ENCODE results near the gene SNX20.

SNX20 gene

DNA sequence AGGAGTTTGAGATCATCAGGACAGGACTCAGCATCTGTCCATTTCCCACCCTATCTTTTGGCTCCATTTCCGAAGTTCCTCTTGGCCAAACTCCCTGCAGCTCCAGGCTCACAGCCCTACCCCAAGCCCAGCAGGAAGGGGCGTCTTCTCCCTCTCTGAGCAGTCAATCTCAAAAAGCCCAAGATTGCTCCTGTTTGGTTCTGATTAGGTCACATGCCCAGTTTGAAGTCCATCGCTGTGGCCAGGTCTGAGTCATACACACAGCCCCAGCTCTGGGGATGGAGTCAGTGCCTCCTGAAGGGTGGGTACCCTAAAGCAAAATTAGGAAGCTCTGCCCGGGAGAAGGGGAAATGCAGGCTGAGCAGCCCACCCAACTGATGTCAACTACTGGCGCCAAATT, 23.9 kb downstream of the SNX20 start:
- no peak for DNase-seq

DNA sequence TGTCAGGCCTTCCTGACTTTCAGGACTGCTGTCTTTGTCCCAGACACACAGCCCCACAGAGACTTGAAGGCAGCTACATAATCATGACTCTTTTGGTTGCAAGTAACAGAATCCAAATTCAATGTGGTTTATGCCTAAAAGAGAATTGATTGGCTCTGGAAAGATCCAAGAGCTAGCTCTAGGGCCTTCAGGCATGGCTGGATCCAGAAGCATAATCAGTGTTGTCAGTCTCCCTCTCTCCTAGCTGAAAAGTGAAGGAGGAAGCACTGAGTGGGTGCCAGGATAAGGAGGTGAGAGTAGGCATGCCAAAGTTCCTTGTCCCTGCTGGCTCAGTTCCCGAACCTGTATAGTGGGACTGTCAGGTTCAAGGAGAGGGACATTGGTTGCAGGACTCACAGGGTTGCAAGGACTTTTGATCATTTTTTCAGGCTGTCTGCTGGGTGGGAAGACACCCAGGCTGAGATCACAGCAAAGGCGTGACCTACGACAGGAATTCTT, 25.5 kb downstream of the SNX20 start:
- DNase-seq = no peak

DNA sequence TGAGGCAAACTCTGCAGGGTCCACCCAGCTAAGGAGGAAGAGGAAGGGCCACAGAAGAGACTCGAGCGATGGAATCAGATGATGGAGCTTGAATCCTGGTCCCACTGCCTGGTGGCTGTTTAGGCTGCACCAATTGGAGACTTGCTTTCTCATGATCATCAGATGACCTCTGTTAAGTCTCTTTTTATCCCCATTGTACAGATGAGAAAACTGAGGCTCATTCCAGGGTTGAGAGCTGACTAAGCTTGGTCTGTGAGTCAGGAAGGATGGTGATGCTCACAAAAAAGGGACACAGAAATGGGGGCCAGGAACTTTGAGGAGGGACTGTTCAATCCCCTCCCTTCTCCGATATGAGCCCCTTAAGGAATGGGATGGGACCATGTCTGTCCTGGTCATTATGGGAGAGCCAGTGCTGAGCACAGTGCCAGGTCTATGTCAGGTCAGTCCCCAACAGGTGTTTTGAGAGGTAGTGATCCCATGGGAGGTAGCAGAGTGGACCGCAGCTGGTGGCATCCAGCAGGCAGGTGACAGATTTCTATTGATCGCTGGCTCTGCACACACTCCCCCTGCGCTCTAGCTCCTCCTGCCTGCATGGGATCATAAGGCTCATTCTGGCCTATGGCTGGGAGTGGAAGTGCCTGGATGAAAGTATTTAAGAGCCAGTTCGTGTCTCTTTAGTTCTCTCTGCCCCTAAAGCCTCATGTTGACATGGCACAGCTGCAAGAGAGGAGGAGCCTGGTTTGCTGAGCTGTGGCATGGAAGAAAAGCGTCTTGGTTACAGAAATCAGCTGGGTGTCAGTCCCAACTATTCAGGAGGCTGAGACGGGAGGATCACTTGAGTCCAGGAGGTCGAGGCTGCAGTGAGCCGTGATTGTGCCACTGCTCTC, 27.2 kb downstream of the SNX20 start:
- no peak for DNase-seq

DNA sequence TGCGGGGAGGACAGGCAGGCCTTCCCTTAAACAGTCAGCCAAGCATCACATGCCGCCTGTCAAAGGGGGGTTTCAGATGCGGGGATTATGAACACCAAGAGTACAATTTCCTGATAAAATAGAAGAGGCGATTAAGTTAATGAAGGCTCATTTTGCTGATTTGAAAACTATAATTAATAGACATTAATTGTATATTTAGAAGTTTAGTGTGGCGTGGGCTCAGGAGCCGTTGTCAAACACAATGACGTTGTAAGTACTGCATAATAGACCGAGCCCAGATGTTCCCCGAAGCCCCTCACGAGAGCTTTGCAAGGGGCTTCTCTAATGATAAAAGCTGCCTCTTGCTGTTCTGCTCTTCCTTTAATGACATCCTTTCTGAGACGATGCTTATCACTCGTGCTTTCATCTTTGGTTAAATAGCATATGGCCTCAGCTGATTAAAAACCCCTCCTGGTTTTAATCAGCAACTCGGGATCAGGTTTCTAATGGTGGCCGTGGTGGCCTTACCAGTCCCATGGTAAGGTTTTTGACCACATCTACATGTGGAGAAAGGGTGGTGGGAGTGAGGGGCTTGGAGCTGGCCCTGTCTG, 28.2 kb downstream of the SNX20 start:
- DNase-seq = no peak

DNA sequence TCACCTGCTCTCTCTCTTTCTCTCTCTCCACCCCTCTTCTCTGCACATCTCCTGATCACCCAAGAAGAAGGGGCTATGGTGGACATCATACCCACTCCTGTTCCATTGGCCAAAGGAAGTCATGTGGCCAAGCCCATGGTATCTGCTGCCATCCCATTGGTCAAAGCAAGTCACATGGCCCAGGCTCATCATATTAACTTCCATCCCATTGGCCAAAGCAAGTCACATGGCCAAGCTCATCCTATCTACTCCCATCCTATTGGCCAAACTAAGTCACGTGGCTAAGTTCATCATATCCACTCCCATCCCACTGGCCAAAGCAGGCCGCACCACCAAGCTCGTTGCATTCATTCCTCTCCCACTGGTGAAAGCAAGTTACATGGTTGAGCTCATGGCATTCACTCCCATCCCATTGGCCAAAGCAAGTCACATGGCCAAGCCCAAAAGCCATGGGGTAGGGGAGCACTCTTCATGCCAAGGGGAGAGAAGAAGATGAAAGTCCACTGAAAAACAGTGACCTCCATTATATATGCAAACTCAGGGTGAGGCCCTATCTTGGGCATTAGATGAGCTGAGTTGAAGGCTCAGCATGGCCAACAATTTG, 29.2 kb downstream of the SNX20 start:
- no peak for DNase-seq

DNA sequence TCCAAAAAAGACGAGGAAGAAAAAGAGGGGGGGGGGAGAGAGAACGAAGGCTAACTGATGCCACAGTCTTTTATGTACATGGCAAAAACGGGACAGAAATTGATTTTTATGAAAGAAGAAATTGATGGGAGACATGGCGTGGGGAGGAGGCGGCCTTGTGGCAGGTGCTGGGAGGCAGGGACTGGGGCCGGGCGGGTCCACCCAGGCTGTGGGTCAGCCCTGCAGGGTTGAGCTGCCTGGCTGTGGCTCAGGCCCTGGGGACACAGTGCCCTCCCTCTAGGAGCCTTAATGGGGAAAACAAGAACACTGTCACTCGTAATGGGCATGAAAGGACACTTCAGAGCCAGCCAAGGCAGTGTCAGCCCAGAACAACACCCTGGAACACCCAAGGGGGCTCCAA, 34.8 kb downstream of the SNX20 start:
- no peak for DNase-seq

DNA sequence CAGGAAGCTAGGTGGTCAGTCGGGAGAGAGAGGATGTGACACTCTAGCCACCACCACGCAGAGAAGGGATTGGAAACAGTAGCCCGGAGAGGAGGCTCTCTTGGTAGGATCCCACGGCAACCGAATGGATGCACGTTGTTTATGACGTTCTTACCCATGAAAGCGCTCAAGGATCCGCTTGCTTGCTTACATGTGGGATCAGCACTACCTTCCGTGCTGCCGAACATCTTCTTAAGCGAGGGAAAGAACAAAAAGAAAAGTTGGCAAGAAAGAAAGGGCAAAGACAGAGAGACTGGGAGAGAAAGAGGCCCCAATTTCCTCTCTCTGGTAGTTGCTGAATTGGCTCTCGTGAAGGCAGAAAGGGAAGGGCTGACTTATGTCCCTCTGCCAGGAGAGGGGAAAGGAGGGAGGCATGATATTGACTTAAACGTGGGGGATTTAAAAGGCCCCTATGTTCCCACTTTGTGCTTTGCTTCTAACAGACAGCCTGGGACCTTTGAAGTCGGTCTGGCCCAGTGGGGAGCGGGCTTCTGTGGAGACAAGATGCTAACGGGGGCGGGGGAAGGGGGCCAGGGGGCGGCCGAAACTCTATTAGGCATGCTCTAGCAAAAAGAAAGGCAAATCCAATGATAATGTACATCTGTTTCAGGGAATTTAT, 35.4 kb downstream of the SNX20 start:
- no peak for DNase-seq

DNA sequence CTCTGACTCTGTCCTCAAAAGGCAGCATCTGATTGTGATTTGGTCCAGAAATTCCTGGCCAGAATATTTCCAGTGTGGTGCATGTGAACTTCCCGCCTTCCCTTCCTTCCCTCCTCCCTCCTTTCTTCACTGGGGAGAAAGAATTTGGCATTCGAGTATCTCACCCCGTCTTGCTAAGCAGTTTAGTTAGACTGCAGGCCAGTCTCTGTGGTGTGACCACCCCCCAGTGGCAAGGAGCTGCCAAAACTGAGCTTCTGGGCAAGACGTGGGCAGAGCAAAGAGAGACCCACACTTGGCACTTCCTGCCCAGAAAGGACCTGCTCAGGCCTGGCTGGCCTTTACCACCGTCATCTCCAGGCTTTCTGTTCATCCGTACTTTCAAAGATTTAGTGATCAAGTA, 36.4 kb downstream of the SNX20 start:
- peak in 7 of 14 donors; percentile 12 to 30 (median 15) for DNase-seq

DNA sequence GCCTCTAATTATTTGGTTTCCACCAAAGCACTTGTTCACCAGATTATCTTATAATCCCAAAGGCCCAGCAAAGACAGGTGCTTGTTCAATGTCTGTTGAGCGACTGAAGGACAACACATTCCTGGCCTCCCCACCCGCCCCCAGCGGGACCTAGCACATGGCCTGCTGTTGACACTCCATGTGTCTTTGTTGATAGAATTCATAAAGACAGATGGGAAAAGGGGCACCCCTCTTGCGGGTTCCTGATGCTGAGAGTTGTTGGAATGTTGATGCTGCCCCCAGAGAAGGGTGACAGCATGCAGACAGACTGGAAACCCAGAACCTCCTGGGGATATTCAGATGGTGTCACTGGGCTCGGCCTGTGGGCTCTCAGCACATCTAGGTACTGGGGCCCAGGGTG, 36.9 kb downstream of the SNX20 start:
- no peak for DNase-seq

DNA sequence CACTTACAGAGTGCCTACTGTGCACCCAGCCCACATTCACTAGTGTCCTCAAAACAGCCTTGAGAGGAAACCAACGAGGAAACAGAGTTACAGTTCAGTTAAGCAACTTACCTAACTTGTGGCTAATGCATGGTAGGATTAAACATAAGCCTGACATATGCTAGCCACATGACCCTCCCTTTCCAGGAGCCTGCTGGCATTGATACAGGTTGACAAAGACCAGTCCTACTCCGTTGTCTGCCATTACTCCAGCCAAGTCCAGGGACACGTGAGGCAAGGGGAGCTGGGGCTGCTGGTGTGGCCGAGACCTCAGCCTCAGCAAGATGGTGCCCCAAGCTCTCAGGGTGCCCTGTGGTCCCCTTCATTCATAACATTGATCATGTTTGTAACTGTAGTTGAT, 37.9 kb downstream of the SNX20 start:
- no peak for DNase-seq

DNA sequence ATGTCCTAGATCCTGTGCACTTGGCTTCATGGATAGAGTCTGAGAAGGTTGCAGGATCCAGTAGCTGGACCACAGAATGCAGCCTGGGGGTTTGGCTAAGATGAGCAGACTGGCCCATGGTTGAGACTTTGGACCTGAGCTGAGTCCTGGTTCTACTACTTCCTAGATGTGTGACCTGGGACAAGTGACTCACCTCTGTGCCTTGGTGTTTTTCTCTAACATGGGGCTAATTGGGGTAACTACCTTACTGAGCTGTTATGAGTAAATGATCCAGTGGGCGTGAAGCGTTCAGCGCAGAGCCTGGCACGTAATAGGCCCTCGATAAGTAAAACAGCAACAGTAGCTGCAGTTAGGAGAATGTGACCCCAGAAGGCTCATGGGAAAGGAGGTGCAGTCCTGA, 38.8 kb downstream of the SNX20 start:
- no peak for DNase-seq

DNA sequence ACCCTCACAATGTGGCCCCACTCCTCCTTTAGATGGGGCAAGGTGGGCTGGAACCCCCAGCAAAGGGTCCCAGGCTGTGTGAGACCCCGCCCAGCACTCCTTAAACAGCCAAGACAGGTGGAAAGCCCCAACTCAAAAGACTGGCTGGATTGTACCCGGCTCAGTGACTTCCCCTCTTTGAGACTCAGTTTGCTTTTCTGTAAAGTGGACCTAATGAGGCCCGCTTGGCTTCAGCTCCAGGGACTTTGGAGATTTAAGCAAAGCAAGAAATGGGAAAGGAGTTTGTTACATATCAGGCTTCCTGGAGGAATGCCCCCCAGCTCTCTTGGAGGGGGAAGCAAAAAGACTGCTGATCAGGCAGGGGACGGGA, 39.3 kb downstream of the SNX20 start:
- no peak for DNase-seq

DNA sequence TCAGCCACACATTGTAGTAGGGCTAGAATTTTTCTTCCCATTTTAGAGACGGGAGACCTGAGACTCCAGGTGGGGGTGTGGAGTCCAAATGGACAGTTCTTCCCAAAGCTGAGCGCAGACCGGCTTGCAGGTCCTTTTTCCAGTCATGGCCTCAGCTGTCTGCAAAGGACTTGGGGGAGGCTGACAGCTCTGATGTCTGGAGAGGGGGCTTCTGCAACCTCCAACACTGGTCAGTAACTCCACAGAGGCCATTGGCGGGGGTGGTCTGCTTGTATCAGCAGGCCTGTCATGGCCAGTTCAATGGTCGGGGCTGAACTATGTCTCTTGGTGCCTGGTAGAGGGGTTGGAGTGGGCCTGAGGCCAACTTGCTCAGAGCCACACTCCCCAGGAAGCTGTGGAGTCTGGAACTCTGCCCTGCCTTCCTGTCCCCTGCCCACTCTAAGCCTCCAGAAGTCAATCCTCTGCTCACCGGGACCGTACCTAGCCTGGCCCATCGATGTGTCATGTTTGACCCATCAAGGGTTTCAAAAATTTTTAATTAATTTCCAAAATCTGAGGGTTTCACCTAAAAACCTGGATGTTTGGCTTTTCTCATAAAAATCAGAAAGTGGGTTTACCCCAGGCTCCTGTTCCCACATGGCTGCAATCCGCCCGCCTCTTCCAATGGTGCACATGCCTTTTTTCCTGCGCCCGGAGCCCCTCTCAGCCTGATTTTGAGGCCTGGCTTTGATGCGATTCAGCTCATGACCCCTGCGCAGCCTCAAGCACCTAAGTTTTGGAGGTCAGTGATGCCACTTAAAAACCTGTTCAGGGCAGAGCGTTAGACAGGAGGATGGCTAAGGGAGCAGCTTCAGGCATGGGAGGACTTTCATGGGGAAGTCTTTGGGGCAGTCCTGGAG, 39.9 kb downstream of the SNX20 start:
- no peak for DNase-seq

DNA sequence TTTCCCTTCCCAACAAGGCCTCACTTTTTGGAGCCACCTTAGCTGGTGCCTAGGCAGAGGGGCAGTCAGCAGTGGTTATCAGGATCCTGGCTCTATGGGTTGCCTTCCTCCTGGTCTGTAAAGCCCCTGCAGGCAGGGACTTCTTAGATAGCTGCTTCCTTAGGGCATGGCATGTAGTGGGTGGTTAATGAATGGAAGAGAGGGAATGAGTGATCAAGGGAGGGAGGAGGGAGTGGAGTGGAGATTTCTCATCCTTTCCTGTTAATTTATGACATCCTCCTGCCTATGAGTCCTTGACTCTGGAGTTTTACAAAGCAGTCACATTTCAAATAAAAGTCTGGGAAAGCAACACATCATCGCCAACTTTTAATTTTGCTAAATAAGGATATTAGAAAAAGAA, 40.7 kb downstream of the SNX20 start:
- DNase-seq = no peak

DNA sequence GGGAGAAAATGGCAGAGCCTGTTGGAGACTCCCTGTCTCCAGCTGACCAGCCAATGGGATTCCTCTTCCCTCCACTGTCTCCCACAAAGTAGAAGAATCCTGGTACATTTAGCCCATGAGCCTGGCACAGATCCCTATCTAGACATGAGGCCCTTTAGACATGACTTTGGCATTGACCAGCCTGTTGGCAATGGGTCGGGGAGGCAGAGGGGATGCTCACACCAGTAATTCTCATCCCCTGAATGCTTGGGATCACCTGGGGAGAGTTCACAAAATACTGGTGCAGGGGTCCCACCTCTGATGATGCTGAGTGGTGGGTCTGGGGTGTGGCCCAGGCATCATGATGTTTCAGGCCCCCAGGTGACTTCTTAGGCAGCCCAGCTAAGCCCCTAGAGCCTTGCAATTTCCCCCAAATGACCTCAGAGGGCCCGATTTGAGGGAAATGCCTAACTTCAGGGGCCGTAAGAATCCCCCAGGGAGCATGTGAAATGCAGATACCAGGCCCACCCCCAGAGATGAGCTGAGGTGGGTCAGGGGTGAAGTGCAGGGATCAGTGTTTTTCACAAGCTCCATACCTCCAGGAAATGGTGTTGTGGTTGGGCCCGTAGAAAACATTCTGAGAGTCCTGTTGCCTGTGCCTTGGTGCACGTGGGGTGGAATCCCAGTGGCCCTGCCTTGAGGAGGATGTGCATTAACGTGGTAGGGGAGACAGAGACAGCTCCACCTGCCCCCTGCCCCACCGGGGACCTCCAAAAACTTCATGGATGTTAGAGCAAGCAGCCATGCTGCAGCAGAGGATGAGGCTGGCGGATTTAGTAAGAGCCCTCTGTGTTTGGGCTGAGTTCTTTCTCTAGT, 42.1 kb downstream of the SNX20 start:
- DNase-seq = no peak

DNA sequence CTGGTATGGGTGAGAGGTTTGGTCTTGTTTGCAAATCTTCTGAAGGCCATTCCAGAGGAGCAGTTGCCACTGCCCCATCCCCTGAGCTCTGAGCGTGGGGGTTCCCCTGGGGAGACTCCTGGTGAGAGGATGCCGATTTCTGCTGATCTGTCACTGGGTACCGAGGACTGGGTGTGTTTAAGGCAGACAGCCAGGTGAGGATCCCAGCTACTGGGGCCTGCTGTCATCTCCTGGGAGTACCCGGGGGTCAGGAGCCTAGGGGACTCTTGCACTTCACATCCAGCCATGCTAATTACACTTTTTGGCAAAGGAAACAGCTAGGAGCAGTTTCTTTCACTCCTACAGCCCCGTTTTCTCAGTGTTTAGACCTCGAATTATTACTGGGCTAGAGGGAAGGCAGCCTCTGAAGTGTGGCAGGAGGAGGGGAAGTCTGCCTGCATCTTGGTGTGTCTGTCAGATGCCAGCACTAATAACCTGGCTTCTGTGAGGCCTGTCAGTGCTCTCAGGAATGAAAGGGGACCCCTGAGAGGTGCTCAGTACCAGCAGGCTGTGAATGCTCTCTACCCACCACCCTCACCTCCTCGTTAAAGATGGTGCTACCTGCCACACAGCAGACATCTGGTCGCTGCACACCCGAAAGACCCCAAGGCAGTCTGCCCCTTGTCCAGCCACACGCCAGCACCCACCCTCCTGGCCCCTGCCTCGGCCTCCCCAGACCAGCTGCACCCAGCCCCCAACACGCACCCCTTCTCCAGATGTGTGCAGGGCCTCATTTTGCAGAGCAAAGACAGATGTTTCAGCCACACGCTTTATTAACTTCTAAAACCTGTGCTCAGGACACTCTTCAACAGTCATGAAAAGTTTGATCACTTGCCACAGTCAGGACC, 43.2 kb downstream of the SNX20 start:
- no peak for DNase-seq

DNA sequence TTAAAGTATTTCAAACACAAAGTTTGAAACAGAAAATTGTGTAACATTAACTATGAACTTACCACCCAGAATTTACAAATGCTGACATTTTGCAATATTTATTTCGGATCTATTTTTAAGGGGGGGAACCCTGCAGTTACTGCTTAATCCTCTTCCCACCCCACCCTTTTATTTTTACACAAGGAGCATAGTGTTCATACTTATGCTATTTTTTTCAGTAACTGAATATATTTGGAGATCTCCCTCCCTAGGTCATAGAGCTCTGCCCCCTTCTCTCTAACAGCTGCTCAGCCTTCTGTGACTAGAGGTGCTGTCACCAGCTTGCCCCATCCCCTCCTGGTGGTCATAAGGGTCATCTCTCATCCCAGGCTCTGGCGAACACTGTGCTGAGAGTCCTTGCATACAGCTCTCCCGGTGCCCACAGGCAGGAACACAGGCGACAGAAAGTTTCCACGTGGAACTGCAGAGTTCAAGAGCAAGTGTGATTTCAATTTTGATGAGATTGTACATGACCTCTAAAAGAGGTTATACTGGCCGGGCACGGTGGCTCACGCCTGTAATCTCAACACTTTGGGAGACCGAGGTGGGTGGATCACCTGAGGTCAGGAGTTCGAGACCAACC, 44.2 kb downstream of the SNX20 start:
- no peak for DNase-seq

DNA sequence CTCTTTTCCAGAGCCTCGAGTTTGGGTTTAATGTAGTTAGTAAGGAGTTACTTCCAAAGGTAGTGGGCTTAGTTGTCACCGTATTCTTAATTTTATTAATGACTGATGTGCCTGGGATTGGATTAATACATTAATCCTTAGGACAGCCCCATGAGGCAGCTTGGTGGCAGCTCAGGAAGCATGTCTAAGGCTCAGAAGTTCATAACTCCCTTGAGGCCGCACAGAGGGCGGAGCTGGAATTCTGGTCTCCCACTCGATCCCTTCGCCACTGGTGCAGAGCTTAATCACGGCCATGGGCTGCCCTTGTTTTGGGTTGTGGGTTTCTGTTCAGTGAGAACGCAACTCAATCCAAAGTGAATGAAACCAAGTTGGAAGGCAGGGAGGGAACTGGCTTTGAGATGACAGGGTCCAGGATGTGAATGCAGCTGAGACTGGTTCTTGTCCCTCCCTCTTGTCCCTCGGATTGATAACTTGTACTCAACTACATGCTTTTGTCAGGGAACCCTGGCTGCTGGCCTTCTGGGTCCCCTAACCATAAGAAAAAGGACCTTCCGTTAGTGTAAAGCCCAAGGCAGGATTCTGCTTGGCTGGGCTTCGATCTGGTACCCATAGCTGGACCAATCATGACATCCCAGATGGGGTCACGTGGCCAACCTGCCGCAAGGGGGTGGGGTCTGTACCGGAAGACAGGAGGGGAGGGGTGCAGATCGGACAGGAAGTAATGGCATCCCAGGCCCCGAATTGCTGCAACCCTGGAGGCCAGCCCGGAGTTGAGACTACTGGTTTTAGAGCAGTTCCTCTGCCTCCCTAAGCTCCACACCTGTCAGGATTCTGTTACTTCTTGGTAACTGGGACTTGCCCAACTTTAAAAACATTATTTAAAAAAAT, 45.4 kb downstream of the SNX20 start:
- DNase-seq = no peak

DNA sequence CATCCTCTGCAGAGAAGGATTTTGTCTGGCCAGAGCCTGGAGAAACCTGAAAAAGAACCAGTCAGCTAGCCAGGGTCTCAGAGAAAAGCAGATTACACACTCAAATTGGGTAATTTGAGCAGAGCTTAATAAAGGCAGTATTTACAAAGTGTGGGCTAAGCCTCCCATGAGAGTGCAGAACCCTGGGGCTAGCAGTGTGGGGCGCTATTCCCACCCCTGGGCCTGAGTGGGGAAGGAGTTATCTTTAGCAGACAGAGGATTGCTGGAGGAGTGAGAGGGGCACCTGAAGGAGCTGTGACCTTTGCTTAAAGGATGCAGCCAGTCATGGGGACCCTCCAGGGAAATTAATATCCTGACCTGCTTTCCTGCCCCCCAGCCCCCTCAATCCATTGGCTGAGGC, 46.2 kb downstream of the SNX20 start:
- no peak for DNase-seq

Measured in C1 segment of cervical spinal cord (tissue), 14 donors.